ENCODE data around the gene INPP1. TPM values are rescaled to one million over a fixed set of nuclear protein-coding genes. Genes with fewer than 3 reads are reported as not detected.

Gene INPP1
- total and polyA plus RNA-seq, 4 donors, result 9.1 to 13.2 (median 12.4) TPM

DNA sequence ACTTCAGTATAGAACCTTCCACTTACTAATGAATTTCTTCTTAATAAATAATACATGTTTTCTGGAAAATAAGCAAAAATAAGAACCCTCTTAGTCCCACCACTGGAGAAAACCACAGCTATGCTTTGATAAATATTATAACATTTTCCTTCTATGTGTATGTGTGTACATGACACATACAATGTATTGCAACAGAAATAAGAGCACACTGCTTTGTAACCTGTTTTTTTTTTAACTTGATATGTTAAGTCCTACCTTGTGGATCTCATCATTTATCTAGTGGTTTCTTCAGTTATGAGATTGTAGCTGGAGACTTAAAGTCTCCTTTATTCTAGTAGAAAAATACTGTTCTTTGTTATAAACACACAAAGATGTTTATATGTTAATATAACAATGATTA is 17.2 kb downstream of the INPP1 start:
- DNase-seq (ENCODE audit: low spot score), result no peak
- Histone ChIP-seq H3K27ac (ENCODE audit: low read depth in 1 of 2, low read length in 2 of 2) (no peak overlapping the region), H3K36me3 (ENCODE audit: control insufficient read depth in 4 of 4, insufficient read depth in 3 of 4, low read depth in 1 of 4, low read length in 3 of 4) (peaks cover 0 to 4% (median 1%) of the 10 kb centered on the region in 4 donors), H3K9ac (ENCODE audit: low read depth in 1 of 2, low read length in 2 of 2) (no peak overlapping the region), H3K4me3 (ENCODE audit: low read depth in 1 of 3, low read length in 3 of 3) (no peak overlapping the region), H3K9me3 (ENCODE audit: control insufficient read depth in 4 of 4, low read length in 3 of 4) (no peaks in the 10 kb centered on the region), H3K27me3 (ENCODE audit: control insufficient read depth in 4 of 4, insufficient read depth in 4 of 4, low read length in 3 of 4) (no peaks in the 10 kb centered on the region), H3K4me1 (ENCODE audit: control insufficient read depth in 4 of 4, insufficient read depth in 4 of 4, low read length in 3 of 4) (peaks cover 12 to 33% (median 21%) of the 10 kb centered on the region in 4 donors)
- TF ChIP-seq YY1 (IDR thresholded peaks at IDR 0.05) (no peak), FOXA1 (IDR thresholded peaks at IDR 0.05) (no peak), HNF4A (conservative IDR thresholded peaks at IDR 0.05) (no peak), EGR1 (IDR thresholded peaks at IDR 0.05; ENCODE audit: low read depth in 2 of 2) (no peak), NR2F2 (IDR thresholded peaks at IDR 0.05) (no peak)
- TF ChIP-seq, protein P1, sequence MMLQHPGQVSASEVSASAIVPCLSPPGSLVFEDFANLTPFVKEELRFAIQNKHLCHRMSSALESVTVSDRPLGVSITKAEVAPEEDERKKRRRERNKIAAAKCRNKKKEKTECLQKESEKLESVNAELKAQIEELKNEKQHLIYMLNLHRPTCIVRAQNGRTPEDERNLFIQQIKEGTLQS (IDR thresholded peaks at IDR 0.05), result no peak
- TF ChIP-seq, protein P2, sequence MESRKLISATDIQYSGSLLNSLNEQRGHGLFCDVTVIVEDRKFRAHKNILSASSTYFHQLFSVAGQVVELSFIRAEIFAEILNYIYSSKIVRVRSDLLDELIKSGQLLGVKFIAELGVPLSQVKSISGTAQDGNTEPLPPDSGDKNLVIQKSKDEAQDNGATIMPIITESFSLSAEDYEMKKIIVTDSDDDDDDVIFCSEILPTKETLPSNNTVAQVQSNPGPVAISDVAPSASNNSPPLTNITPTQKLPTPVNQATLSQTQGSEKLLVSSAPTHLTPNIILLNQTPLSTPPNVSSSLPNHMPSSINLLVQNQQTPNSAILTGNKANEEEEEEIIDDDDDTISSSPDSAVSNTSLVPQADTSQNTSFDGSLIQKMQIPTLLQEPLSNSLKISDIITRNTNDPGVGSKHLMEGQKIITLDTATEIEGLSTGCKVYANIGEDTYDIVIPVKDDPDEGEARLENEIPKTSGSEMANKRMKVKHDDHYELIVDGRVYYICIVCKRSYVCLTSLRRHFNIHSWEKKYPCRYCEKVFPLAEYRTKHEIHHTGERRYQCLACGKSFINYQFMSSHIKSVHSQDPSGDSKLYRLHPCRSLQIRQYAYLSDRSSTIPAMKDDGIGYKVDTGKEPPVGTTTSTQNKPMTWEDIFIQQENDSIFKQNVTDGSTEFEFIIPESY (IDR thresholded peaks at IDR 0.05), result no peak
- TF ChIP-seq, protein P3, sequence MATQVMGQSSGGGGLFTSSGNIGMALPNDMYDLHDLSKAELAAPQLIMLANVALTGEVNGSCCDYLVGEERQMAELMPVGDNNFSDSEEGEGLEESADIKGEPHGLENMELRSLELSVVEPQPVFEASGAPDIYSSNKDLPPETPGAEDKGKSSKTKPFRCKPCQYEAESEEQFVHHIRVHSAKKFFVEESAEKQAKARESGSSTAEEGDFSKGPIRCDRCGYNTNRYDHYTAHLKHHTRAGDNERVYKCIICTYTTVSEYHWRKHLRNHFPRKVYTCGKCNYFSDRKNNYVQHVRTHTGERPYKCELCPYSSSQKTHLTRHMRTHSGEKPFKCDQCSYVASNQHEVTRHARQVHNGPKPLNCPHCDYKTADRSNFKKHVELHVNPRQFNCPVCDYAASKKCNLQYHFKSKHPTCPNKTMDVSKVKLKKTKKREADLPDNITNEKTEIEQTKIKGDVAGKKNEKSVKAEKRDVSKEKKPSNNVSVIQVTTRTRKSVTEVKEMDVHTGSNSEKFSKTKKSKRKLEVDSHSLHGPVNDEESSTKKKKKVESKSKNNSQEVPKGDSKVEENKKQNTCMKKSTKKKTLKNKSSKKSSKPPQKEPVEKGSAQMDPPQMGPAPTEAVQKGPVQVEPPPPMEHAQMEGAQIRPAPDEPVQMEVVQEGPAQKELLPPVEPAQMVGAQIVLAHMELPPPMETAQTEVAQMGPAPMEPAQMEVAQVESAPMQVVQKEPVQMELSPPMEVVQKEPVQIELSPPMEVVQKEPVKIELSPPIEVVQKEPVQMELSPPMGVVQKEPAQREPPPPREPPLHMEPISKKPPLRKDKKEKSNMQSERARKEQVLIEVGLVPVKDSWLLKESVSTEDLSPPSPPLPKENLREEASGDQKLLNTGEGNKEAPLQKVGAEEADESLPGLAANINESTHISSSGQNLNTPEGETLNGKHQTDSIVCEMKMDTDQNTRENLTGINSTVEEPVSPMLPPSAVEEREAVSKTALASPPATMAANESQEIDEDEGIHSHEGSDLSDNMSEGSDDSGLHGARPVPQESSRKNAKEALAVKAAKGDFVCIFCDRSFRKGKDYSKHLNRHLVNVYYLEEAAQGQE (IDR thresholded peaks at IDR 0.05), result no peak
- TF ChIP-seq, protein P4, sequence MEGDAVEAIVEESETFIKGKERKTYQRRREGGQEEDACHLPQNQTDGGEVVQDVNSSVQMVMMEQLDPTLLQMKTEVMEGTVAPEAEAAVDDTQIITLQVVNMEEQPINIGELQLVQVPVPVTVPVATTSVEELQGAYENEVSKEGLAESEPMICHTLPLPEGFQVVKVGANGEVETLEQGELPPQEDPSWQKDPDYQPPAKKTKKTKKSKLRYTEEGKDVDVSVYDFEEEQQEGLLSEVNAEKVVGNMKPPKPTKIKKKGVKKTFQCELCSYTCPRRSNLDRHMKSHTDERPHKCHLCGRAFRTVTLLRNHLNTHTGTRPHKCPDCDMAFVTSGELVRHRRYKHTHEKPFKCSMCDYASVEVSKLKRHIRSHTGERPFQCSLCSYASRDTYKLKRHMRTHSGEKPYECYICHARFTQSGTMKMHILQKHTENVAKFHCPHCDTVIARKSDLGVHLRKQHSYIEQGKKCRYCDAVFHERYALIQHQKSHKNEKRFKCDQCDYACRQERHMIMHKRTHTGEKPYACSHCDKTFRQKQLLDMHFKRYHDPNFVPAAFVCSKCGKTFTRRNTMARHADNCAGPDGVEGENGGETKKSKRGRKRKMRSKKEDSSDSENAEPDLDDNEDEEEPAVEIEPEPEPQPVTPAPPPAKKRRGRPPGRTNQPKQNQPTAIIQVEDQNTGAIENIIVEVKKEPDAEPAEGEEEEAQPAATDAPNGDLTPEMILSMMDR (IDR thresholded peaks at IDR 0.05; ENCODE audit: low read depth, low read length, missing input control), result no peak
- TF ChIP-seq, protein P5, sequence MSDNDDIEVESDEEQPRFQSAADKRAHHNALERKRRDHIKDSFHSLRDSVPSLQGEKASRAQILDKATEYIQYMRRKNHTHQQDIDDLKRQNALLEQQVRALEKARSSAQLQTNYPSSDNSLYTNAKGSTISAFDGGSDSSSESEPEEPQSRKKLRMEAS (IDR thresholded peaks at IDR 0.05), result no peak

DNA sequence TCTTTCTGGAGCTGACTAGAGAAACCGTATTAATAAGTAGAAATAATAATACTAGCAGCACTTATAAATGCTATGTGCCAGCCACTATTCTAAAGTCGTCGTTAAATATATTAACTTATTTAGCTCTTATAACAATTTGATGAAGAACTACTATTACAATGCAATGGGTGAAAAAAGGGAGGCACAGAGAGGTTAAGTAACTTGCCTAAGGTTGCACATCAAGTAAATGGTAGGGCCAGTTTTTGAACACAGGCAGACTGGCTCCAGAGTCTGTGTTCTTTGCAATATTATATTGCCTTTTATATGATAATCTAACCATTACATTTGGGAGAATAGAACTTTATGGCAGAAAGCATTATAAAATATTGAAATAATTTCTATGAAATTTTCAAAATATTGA is 17.6 kb downstream of the INPP1 start:
- H3K27ac ChIP-seq (ENCODE audit: low read depth in 1 of 2, low read length in 2 of 2), result no peak overlapping the region
- no peaks in the 10 kb centered on the region for H3K27me3 ChIP-seq (ENCODE audit: control insufficient read depth in 4 of 4, insufficient read depth in 4 of 4, low read length in 3 of 4)
- peaks cover 12 to 32% (median 21%) of the 10 kb centered on the region in 4 donors for H3K4me1 ChIP-seq (ENCODE audit: control insufficient read depth in 4 of 4, insufficient read depth in 4 of 4, low read length in 3 of 4)
- no peak overlapping the region for H3K4me3 ChIP-seq (ENCODE audit: low read depth in 1 of 3, low read length in 3 of 3)
- no peak overlapping the region for H3K9ac ChIP-seq (ENCODE audit: low read depth in 1 of 2, low read length in 2 of 2)
- H3K9me3 ChIP-seq (ENCODE audit: control insufficient read depth in 4 of 4, low read length in 3 of 4), result no peaks in the 10 kb centered on the region
- DNase-seq (ENCODE audit: low spot score), result no peak
- peaks cover 0 to 4% (median 1%) of the 10 kb centered on the region in 4 donors for H3K36me3 ChIP-seq (ENCODE audit: control insufficient read depth in 4 of 4, insufficient read depth in 3 of 4, low read depth in 1 of 4, low read length in 3 of 4)
- WGBS, result 97% methylated on average over 3 of the region's 3 CpGs
- TF ChIP-seq, protein P2 (IDR thresholded peaks at IDR 0.05), result no peak
- TF ChIP-seq, protein P3 (IDR thresholded peaks at IDR 0.05), result no peak
- TF ChIP-seq, protein P4 (IDR thresholded peaks at IDR 0.05; ENCODE audit: low read depth, low read length, missing input control), result no peak
- TF ChIP-seq RXRA (IDR thresholded peaks at IDR 0.05) (no peak), FOXA2 (IDR thresholded peaks at IDR 0.05) (no peak)

All from liver (tissue), 9 donors.